Stimulated activated effector memory CD8-positive, alpha-beta T cell treated with anti-CD3 and anti-CD28 coated beads, Interleukin-12 subunit alpha, Interleukin-12 subunit beta, amount 100 ng/mL, for 72 hours (primary cell): Measurements from ENCODE around the gene MUC21.

ENCODE experiments used
- ATAC-seq: fragments of 150-1000 bp; cut with Tn5 transposase; 2 replicates; pipeline ENCODE4 v1.10.0; 2021
- DNase-seq, 2 donors: peaks; one replicate each; pipeline ENCODE4 v3.0.0; 2021 to 2022; ENCODE audit warnings: low spot score in 2 of 2
- H3K27ac Mint-ChIP-seq: one replicate; pipeline ENCODE4 v1.8.0; 2022; ENCODE audit warnings: mild to moderate bottlenecking, mixed read lengths
- H3K36me3 Mint-ChIP-seq: one replicate; pipeline ENCODE4 v1.8.0; 2022; ENCODE audit warnings: mild to moderate bottlenecking, mixed read lengths
- H3K4me1 Mint-ChIP-seq: one replicate; pipeline ENCODE4 v1.8.0; 2022; ENCODE audit warnings: mixed read lengths
- H3K4me3 Mint-ChIP-seq: one replicate; pipeline ENCODE4 v1.8.0; 2022; ENCODE audit warnings: mild to moderate bottlenecking, mixed read lengths
- H3K9me3 Mint-ChIP-seq: one replicate; pipeline ENCODE4 v1.8.0; 2022; ENCODE audit warnings: mixed read lengths

MUC21 gene

GRCh38 chr6:30983439-30983838 is at the start of gene MUC21:
MUC21 (plus strand) TSS chr6:30983718; CDS start chr6:30983959, 241 bp downstream.
- Mint-ChIP-seq H3K27ac (no peak within 1 kb of the TSS), H3K36me3 (no peaks in the 10 kb centered on the region), H3K9me3 (no peaks in the 10 kb centered on the region), H3K4me1 (peaks cover 8% of the 10 kb centered on the region), H3K4me3 (no peak within 1 kb of the TSS)
- ATAC-seq: no peak
- DNase-seq: no peak

DNA sequence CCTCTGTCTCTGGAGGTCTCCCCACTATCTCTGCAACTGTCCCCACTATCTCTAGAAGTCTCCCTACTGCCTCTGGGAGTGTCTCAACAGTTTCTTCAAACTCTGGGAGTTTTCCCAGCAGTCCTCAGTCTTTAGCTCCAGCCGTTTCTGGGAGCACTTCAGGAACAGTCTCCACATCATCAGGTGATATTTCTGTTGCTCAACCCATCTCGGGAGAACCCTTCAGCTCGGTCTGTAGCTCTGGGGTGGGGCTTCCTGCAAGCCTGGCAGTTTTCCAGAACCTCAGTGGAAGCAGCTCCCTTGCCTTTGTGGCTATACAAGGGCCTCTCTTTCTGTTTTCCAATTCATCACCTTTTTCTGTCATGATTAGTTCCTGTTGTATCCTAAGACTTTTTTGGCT is 48.5 kb upstream of the MUC21 start:
- ATAC-seq (no peak), DNase-seq (no peak)
- Mint-ChIP-seq H3K9me3 (no peaks in the 10 kb centered on the region), H3K36me3 (no peaks in the 10 kb centered on the region), H3K4me1 (no peaks in the 10 kb centered on the region), H3K27ac (no peak overlapping the region), H3K4me3 (no peak overlapping the region)

DNA sequence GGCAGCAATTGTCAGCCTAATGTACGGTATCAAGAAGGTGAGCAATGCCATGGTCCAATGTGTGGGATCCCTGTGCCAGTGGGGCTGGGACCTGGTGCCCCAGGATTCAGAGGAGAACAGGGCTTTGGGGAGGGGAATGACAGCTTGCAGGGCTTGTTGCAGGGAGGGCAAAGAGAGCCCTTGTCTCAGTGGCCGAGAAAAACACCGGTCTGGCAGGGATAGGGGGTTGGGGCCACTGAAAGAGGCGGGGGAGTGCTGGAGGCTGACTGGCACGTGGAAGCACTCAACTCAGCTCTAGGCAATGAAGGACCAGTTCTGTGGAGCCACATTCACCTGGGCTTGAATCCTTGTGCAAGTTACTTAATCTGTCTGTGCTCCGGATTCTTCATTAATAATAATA is 46.3 kb upstream of the MUC21 start:
- Mint-ChIP-seq H3K9me3 (no peaks in the 10 kb centered on the region), H3K36me3 (no peaks in the 10 kb centered on the region), H3K4me1 (no peaks in the 10 kb centered on the region), H3K4me3 (no peak overlapping the region), H3K27ac (no peak overlapping the region)
- DNase-seq: no peak
- no peak for ATAC-seq

GRCh38 chr6:30938730-30939129 is 44.8 kb upstream of the MUC21 start:
- DNase-seq: no peak
- Mint-ChIP-seq H3K27ac (no peak overlapping the region), H3K4me3 (no peak overlapping the region), H3K4me1 (peaks cover 8% of the 10 kb centered on the region), H3K9me3 (no peaks in the 10 kb centered on the region), H3K36me3 (no peaks in the 10 kb centered on the region)
- ATAC-seq: no peak

DNA sequence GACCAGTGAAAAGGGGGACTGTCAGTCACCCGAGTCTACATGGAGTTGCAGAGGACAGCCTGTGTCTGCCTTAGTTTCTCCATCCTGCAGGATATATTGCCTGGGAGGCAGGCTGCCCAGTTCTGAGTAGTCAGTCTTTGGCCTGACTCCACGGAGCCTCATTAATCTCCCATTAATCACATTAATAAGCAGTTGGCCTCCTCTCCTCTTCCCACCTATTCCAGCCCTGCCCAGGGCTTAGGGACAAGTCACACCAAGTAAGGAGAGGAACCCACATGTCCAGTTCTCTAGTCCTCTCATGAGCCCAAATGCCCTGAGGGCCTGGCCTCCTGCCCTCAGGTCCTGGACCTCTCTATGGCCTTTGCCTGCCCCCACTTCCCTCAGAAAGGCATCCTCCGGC is 44.0 kb upstream of the MUC21 start:
- no peak for ATAC-seq
- no peak for DNase-seq
- no peak overlapping the region for H3K4me3 Mint-ChIP-seq
- H3K4me1 Mint-ChIP-seq: peaks cover 8% of the 10 kb centered on the region
- no peaks in the 10 kb centered on the region for H3K36me3 Mint-ChIP-seq
- H3K27ac Mint-ChIP-seq: no peak overlapping the region
- H3K9me3 Mint-ChIP-seq: no peaks in the 10 kb centered on the region

- DNase-seq (no peak), ATAC-seq (no peak)
- Mint-ChIP-seq H3K4me1 (peaks cover 8% of the 10 kb centered on the region), H3K9me3 (no peaks in the 10 kb centered on the region), H3K4me3 (no peak within 1 kb of the TSS), H3K27ac (no peak within 1 kb of the TSS), H3K36me3 (no peaks in the 10 kb centered on the region)
Observed at GRCh38 chr6:30940361-30940986, 43.0 kb upstream of the MUC21 start, which contains the start of gene MUCL3. MUCL3 (plus strand) TSS chr6:30940973; CDS start chr6:30941000, 27 bp downstream.

DNA sequence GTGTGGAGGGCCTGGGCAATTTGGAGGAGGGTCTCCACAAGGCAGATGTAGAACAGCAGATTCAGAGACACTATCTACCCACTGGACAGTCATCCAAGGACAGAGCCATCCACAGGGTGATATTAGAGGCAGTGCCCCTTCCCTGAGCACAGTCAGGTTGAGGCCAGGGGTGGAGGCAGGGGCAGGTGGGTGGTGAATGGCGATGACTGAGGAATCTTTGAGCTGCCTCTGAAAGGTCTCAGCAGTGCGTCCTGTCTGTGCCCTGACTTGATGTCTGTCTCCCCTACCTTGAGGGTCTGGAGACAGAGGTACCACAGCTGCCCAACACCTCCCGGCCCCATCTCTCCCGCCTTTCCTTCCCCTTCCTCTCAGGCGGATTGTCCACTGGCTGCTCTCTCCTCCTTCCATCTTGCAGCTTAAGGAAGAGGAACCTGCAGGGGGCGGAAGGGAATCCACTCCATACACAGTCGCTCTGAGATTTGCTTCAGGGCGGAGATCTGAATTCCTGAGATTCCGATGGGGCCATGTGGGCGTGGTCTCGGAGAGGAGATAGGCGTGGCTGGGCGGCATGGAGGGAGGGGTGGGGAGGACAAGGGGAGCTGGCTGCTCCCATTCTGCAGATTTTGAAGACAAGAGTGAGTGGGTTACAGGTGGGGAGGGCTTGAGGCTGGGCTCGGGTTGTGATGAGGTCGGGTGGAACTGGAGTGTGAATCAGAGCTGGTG is 41.0 kb upstream of the MUC21 start:
- H3K4me1 Mint-ChIP-seq: peaks cover 8% of the 10 kb centered on the region
- H3K4me3 Mint-ChIP-seq: no peak overlapping the region
- no peak for ATAC-seq
- no peaks in the 10 kb centered on the region for H3K9me3 Mint-ChIP-seq
- H3K36me3 Mint-ChIP-seq: no peaks in the 10 kb centered on the region
- no peak overlapping the region for H3K27ac Mint-ChIP-seq
- no peak for DNase-seq

DNA sequence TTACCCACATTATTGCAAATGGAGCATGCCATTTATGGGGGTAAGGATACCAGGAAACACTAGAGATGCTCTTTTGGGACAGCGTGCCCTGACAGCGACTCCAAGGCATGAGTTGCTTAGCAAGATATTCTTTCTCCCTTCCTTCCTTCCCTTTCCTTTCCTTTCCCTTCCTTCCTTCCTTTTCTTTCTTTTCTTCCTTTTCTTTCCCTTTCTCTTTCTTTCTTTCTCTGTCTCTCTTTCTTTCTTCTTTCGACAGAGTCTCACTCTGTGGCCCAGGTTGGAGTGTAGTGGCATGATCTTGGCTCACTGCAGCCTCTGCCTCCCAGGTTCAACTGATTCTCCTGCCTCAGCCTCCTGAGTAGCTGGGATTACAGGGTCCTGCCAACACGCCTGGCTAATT is 39.5 kb upstream of the MUC21 start:
- DNase-seq (no peak), ATAC-seq (no peak)
- Mint-ChIP-seq H3K9me3 (no peaks in the 10 kb centered on the region), H3K4me3 (no peak overlapping the region), H3K27ac (no peak overlapping the region), H3K4me1 (peaks cover 8% of the 10 kb centered on the region), H3K36me3 (no peaks in the 10 kb centered on the region)

DNA sequence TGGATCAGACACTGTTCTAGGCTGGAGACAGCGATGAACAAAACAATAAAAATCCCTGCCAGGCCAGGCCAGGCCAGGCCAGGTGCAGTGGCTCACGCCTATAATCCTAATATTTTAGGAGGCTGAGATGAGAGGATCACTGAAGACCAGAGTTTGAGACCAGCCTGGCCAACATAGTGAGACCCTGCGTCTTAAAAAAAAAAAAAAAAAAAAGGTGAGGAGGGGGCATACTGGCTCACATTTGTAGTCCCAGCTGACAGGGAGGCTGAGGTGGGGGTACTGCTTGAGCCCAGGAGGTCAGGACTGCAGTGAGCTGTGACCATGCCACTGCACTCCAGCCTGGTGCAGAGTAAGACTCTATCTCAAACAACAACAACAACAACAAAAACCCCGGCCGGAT is 38.2 kb upstream of the MUC21 start:
- Mint-ChIP-seq H3K36me3 (no peaks in the 10 kb centered on the region), H3K27ac (no peak overlapping the region), H3K4me1 (peaks cover 8% of the 10 kb centered on the region), H3K4me3 (no peak overlapping the region), H3K9me3 (no peaks in the 10 kb centered on the region)
- no peak for DNase-seq
- no peak for ATAC-seq

DNA sequence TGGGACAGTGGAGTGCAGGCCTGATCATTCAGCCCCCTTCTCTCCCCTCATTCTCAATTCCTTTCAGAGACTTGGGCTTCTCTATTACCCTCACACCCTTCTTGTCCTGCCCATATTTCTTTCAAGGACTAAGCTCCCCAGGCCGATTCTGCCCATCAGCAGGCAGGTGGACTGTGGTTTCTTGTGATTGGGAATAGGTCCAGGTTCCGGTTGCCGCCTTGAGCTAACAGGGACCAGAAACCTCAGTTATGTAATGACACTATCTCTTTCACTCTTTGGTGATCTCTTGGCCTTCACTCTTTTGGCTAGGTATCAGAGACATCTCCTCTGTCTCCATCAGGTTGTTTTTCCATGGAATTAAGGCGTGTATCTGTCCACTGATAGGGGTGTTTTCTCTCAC is 36.3 kb upstream of the MUC21 start:
- DNase-seq (no peak), ATAC-seq (no peak)
- Mint-ChIP-seq H3K27ac (no peak overlapping the region), H3K36me3 (peaks cover 11% of the 10 kb centered on the region), H3K9me3 (no peaks in the 10 kb centered on the region), H3K4me3 (no peak overlapping the region), H3K4me1 (peaks cover 16% of the 10 kb centered on the region)

GRCh38 chr6:30948811-30949210 is 34.7 kb upstream of the MUC21 start:
- H3K27ac Mint-ChIP-seq: no peak overlapping the region
- peaks cover 11% of the 10 kb centered on the region for H3K36me3 Mint-ChIP-seq
- DNase-seq: no peak
- ATAC-seq: no peak
- H3K4me3 Mint-ChIP-seq: no peak overlapping the region
- peaks cover 12% of the 10 kb centered on the region for H3K4me1 Mint-ChIP-seq
- no peaks in the 10 kb centered on the region for H3K9me3 Mint-ChIP-seq

DNA sequence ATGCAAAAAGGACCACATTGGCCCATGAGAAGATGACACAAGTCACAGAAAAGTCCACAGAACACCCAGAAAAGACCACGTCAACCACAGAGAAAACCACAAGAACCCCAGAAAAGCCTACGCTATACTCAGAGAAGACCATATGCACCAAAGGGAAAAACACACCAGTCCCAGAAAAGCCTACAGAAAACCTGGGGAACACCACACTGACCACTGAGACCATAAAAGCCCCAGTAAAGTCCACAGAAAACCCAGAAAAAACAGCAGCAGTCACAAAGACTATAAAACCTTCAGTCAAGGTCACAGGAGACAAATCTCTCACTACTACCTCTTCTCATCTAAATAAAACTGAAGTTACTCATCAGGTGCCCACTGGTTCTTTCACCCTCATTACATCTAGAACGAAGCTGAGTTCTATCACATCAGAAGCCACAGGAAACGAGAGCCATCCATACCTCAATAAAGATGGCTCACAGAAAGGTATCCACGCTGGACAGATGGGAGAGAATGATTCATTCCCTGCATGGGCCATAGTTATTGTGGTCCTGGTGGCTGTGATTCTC is 31.5 kb upstream of the MUC21 start:
- ATAC-seq (peak; percentile 54), DNase-seq (no peak)
- Mint-ChIP-seq H3K27ac (peak overlapping the region; percentile 85), H3K4me1 (peaks cover 19% of the 10 kb centered on the region), H3K36me3 (peaks cover 11% of the 10 kb centered on the region), H3K9me3 (no peaks in the 10 kb centered on the region), H3K4me3 (no peak overlapping the region)

- no peaks in the 10 kb centered on the region for H3K9me3 Mint-ChIP-seq
- ATAC-seq: no peak
- peaks cover 19% of the 10 kb centered on the region for H3K4me1 Mint-ChIP-seq
- no peak for DNase-seq
- peaks cover 11% of the 10 kb centered on the region for H3K36me3 Mint-ChIP-seq
- peak overlapping the region; percentile 63 for H3K4me3 Mint-ChIP-seq
- H3K27ac Mint-ChIP-seq: peak overlapping the region; percentile 82
Observed at GRCh38 chr6:30954631-30955366, 28.7 kb upstream of the MUC21 start.

- H3K4me3 Mint-ChIP-seq: peak overlapping the region; percentile 63
- H3K4me1 Mint-ChIP-seq: peaks cover 19% of the 10 kb centered on the region
- H3K9me3 Mint-ChIP-seq: no peaks in the 10 kb centered on the region
Observed at GRCh38 chr6:30955367-30956042, 28.0 kb upstream of the MUC21 start.

GRCh38 chr6:30957716-30958115 is 25.8 kb upstream of the MUC21 start:
- H3K27ac Mint-ChIP-seq: no peak overlapping the region
- H3K4me1 Mint-ChIP-seq: peaks cover 11% of the 10 kb centered on the region
- no peaks in the 10 kb centered on the region for H3K36me3 Mint-ChIP-seq
- H3K4me3 Mint-ChIP-seq: no peak overlapping the region
- DNase-seq (no peak), ATAC-seq (no peak)
- H3K9me3 Mint-ChIP-seq: no peaks in the 10 kb centered on the region

More at GRCh38 chr6:30955367-30956042, 28.0 kb upstream of the MUC21 start:
- peaks cover 10% of the 10 kb centered on the region for H3K36me3 Mint-ChIP-seq
- peak overlapping the region; percentile 82 for H3K27ac Mint-ChIP-seq
- DNase-seq: peak; percentile 52 to 84
- peak; percentile 87 for ATAC-seq
